ENCODE data around the gene CASP6. TPM values are rescaled to one million over a fixed set of nuclear protein-coding genes. Genes with fewer than 3 reads are reported as not detected.

CASP6 gene
- total RNA-seq, 4 donors from 2014 or later, result 11.2 to 20.0 (median 15.6) TPM

DNA sequence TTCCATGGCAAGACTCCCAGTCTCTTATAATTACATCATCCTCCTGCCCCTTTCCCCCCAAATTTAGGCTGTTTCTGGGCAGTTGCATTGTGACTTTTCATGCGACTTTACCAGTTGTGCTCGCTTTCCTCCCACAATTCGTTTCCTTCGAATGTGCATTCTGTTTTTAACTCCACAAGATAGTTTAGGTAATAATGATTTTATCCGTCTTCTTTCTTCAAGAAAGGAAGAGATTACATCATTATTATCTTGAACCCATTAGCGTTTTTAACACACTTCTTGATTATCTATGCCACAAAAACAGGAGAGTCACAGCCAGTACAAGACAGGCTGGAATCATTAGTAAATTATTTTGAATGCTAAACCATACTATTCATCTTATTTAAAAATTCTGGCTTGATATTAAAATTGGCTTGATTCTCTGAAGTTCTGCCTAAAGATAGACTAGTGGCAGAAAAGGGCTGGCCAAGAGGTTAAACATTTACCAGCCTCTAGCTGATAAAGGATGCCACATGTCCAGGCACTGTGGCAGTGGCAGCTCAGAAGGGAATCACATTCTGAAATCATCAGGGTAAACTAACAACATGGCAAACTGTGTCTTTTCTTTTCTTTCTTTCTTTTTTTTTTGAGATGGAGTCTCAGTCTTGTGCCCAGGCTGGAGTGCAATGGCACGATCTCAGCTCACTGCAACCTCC, 46.3 kb upstream of the CASP6 start:
- TF ChIP-seq CTCF (IDR thresholded peaks at IDR 0.05) (no peak), POLR2AphosphoS5 (IDR thresholded peaks at IDR 0.05) (no peak), EP300 (IDR thresholded peaks at IDR 0.05) (no peak), POLR2A (IDR thresholded peaks at IDR 0.05) (no peak)
- Histone ChIP-seq H3K4me1 (no peaks in the 10 kb centered on the region), H3K36me3 (no peaks in the 10 kb centered on the region), H3K4me3 (no peak overlapping the region), H3K27ac (no peak overlapping the region), H3K27me3 (peaks cover 4% of the 10 kb centered on the region), H3K9me3 (no peaks in the 10 kb centered on the region)
- ATAC-seq, result no peak
- 76 to 78% methylated on average over 6 of the region's 7 CpGs for WGBS, 2 donors (ENCODE audit: low coverage in 1 of 2)

GRCh38 chr4:109748114-109748513, 44.9 kb upstream of the CASP6 start:
- Histone ChIP-seq H3K27ac (no peak overlapping the region), H3K4me1 (no peaks in the 10 kb centered on the region), H3K9me3 (no peaks in the 10 kb centered on the region), H3K27me3 (peaks cover 4% of the 10 kb centered on the region), H3K36me3 (no peaks in the 10 kb centered on the region), H3K4me3 (no peak overlapping the region)
- 92 to 94% methylated on average over 1 of the region's 1 CpG for WGBS, 2 donors (ENCODE audit: low coverage in 1 of 2)
- TF ChIP-seq CTCF (IDR thresholded peaks at IDR 0.05), result no peak
- TF ChIP-seq POLR2AphosphoS5 (IDR thresholded peaks at IDR 0.05), result no peak
- TF ChIP-seq POLR2A (IDR thresholded peaks at IDR 0.05), result no peak
- TF ChIP-seq EP300 (IDR thresholded peaks at IDR 0.05), result no peak
- ATAC-seq, result no peak

- no peak for TF ChIP-seq EP300 (IDR thresholded peaks at IDR 0.05)
- TF ChIP-seq POLR2AphosphoS5 (IDR thresholded peaks at IDR 0.05), result no peak
- no peak for TF ChIP-seq CTCF (IDR thresholded peaks at IDR 0.05)
- TF ChIP-seq POLR2A (IDR thresholded peaks at IDR 0.05), result no peak
- Histone ChIP-seq H3K27ac (no peak overlapping the region), H3K4me3 (no peak overlapping the region), H3K4me1 (no peaks in the 10 kb centered on the region), H3K36me3 (no peaks in the 10 kb centered on the region), H3K9me3 (no peaks in the 10 kb centered on the region), H3K27me3 (peaks cover 4% of the 10 kb centered on the region)
- no peak for ATAC-seq
- WGBS, 2 donors (ENCODE audit: low coverage in 1 of 2), result 58 to 67% methylated on average over 2 of the region's 2 CpGs
Measured at GRCh38 chr4:109746728-109747127, 43.5 kb upstream of the CASP6 start.

DNA sequence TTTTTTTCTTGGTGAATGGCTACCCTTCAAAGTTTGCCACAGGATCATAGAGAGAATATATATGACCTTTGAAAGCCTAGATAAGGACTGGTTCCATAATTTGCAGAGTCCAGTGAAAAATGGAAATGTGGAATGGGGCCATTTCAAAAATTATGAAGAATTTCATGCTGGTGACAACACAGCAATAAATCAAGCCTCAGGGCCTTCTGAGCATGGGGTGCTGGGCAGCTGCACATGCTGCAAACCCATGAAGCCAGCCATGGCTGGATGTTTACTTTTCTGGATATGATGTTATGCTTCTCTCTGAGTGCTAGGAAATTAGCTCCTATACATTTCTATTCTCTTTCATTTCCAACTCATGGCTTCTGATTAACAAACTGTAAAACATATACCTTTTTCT, 42.6 kb upstream of the CASP6 start:
- no peaks in the 10 kb centered on the region for H3K9me3 ChIP-seq
- H3K4me3 ChIP-seq, result no peak overlapping the region
- ATAC-seq, result no peak
- H3K36me3 ChIP-seq, result no peaks in the 10 kb centered on the region
- no peaks in the 10 kb centered on the region for H3K4me1 ChIP-seq
- peaks cover 4% of the 10 kb centered on the region for H3K27me3 ChIP-seq
- no peak for TF ChIP-seq POLR2AphosphoS5 (IDR thresholded peaks at IDR 0.05)
- TF ChIP-seq CTCF (IDR thresholded peaks at IDR 0.05), result no peak
- no peak for TF ChIP-seq EP300 (IDR thresholded peaks at IDR 0.05)
- no peak for TF ChIP-seq POLR2A (IDR thresholded peaks at IDR 0.05)
- H3K27ac ChIP-seq, result no peak overlapping the region

GRCh38 chr4:109739547-109739946, 36.3 kb upstream of the CASP6 start:
- ATAC-seq, result no peak
- H3K4me1 ChIP-seq, result no peaks in the 10 kb centered on the region
- 69 to 89% methylated on average over 3 of the region's 3 CpGs for WGBS, 2 donors (ENCODE audit: low coverage in 1 of 2)
- H3K9me3 ChIP-seq, result no peaks in the 10 kb centered on the region
- H3K4me3 ChIP-seq, result no peak overlapping the region
- no peaks in the 10 kb centered on the region for H3K36me3 ChIP-seq
- H3K27me3 ChIP-seq, result peaks cover 5% of the 10 kb centered on the region
- TF ChIP-seq POLR2AphosphoS5 (IDR thresholded peaks at IDR 0.05) (no peak), CTCF (IDR thresholded peaks at IDR 0.05) (no peak), EP300 (IDR thresholded peaks at IDR 0.05) (no peak), POLR2A (IDR thresholded peaks at IDR 0.05) (no peak)
- H3K27ac ChIP-seq, result no peak overlapping the region
